ENCODE data around the gene CBFA2T3.

Gene CBFA2T3

DNA sequence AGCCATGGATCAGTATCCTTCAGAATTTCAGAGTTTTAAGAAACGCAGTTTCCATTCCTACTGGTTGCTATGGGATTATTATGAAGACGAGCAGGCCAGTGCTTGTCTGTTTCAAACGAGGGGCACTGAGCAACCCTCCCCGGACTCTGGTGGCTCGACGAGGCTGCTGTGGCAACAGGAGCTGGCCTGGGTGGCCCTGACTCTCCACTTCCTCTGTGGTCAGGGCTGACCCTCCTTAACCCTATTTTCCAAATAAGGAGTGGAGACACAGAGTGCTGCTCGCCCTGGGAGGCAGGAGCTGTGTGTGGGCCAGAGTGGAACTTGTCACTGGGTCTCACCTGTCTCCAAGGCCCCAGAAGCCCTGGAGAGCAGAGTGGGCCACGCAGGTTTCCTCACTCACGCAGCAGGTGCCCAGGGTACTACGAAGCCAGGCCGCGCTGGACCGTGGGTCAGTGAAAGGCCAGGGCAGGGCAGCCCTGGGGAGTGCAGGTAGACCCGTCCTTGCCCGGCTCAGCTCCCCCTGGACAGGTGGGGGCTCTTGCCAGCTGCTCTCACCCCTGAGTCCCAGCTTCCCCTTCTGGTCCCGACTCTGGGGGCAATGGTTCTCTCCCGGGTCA, 123.6 kb downstream of the CBFA2T3 start:
- DNase-seq = no peak

DNA sequence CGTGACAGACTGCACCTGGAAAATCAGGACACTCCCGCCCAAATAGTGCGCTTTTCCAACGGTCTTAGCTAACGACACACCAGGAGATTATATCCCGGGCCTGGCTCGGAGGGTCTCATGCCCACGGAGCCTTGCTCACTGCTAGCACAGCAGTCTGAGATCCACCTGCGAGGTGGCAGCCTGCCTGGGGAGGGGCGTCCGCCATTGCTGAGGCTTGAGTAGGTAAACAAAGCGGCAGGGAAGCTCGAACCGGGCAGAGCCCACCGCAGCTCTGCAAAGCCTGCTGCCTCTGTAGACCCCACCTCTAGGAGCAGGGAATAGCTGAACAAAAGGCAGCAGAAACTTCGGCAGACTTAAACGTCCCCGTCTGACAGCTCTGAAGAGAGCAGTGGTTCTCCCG, 125.4 kb downstream of the CBFA2T3 start:
- no peak for DNase-seq

- DNase-seq = no peak
Measured at GRCh38 chr16:88850531-88851199, 126.3 kb downstream of the CBFA2T3 start.

DNA sequence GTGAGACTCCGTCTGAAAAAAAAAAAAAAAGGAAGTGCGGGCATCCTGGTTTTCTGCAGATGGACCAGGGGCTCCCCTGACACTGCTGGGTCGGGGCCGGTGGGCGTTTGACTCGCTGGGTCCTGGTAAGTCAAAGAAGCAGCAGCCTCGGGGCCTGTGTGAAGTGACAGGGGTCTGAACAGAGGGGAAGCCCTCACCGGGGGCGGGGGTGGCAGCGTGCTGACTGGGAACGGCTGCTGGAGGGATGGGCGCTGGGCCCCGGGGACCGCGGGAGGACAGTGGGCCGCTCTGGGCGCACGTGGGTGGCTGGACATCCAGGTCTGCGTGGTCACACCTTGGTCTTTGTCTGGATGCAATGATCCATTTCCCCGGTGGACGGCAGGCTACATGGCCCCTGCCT, 128.4 kb downstream of the CBFA2T3 start:
- DNase-seq = no peak

DNA sequence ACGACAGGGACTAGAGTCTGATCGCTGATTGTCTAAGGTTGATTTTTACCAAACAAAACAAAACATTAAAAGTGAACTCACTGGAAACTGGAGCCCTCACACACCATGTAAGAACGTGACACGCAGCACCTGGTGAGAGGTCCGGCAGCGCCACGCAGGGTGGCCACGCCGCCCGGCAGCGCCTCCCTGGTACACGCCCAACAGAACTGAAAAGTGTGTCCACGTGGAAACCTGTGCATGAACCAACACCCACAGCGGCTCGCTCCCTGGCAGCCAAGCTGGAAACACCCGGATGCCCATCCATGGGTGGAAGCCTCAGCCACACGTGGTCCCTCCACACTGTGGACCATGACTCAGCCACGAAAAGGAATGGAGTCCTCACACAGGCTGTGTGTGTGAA, 129.4 kb downstream of the CBFA2T3 start:
- no peak for DNase-seq

DNA sequence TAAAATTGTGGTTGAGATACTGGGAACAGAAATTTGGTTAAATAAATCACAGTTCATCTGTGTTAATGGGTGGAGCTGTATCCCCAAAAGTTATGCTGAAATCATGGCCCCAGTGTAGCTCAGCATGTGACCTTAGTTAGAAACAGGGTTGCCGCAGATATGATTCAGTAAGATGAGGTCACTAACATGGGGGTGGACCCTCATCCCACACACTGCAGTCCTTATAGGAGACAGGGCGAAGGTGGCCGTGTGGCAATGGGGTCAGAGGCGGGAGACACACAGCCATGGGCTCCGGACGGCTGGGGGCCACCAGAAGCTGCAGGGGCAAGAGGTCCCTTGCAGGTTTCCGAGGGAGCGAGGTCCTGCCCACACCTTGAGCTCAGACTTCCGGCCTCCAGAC, 130.9 kb downstream of the CBFA2T3 start:
- no peak for DNase-seq

- DNase-seq = no peak
Measured at GRCh38 chr16:88844419-88845036, 132.5 kb downstream of the CBFA2T3 start.

DNA sequence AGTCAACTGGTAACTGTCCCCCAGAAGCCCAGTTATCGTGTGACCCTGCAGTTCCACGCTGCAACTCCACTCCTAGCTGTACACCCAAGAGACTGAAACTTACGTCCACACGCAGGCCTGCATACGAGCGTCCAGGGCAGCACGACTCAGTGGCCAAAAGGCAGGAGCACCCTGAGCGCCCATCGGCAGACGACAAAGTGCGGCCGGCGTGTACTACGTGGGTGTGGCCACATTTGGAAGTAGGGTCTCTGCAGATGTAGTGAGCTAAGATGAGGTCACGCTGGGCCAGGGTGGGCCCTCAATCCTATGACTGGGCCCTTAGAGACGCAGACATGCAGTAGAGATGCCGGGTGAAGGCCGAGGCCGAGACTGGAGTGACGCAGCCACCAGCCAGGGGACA, 133.8 kb downstream of the CBFA2T3 start:
- DNase-seq = no peak

DNA sequence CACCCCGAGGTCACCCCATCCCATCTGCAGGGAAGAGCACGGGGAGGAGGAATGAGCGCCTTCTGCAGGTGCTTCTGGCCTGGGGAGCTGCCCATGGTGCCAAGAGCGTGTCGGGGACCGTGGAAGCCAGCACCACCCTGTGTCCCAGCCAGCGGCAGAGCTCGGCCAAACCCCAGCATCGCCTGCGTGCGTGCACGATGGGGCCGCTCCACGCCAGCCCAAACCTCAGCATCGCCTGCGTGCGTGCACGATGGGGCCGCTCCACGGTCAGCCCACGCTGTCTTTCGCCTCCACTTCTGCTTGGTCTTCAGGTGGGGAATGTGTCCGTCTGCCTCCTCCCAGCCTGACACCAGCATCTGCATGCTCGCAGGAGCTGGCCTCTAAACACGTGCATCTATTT, 134.2 kb downstream of the CBFA2T3 start:
- DNase-seq = no peak

DNA sequence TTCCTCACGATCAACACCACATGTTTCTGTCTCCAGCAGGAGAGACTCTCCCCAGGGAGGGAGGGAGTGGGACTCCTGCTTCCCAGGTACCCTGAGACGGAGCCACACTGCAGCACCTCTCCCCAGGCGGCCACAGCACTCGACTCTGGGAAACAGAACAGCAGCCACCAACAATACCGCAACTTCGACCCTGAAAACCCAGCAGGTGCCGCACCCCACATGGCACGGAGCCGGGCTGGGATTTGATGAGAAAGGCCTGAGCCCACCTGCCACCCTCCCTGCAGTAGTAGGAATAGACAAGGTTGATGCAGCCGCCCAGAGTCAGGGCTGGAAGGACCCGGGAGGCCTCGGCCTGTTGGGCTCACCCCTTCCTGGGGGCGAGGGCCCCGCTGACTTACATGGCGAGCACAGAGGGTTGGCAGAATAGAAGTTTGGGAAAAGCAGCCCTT, 134.7 kb downstream of the CBFA2T3 start:
- no peak for DNase-seq

GRCh38 chr16:88841521-88842307, 135.3 kb downstream of the CBFA2T3 start:
- no peak for DNase-seq

GRCh38 chr16:88840600-88841215, 136.3 kb downstream of the CBFA2T3 start:
- no peak for DNase-seq

DNA sequence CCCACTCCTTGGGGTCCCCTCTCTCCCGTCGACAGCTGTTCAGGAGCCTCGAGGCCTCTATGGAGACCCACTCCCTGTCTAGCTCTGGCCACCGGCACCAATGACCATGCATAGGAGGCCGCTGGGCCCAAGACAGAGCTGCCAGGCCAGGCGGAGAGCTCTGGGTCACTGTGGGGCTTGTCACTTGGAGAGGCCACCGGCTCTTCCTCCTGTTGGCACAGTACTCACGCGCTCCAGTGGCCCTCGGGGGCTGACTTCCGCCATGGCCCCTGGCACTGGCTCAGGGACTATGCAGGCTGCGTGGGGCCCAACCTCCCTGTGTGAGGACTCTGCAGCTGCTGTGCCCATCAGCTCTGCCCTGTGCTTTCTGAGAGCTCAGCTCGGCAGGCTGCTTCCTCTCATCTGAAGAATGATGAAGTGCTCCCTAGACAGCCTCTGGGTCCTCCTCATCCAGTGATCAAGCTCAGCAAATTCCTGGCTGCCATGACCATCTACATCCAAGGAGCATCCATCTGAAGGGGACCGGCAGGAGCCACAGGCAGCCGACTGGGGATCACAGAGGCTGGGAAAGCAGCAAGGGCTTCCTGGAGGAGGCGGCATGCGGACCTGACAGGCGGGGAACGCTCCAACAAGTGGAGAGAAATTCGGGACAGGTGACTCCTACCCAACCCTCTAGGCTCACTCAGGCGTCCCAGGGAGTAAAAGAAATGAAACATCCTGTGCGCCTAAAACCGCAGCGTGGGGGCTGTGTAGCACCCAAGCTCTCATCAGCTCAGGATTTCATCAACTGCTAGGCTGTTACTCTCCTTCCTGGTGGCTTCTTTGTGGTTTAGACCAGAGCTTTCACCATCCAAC, 137.0 kb downstream of the CBFA2T3 start:
- no peak for DNase-seq

- no peak for DNase-seq
Measured at GRCh38 chr16:88839026-88839529, 137.9 kb downstream of the CBFA2T3 start.

DNA sequence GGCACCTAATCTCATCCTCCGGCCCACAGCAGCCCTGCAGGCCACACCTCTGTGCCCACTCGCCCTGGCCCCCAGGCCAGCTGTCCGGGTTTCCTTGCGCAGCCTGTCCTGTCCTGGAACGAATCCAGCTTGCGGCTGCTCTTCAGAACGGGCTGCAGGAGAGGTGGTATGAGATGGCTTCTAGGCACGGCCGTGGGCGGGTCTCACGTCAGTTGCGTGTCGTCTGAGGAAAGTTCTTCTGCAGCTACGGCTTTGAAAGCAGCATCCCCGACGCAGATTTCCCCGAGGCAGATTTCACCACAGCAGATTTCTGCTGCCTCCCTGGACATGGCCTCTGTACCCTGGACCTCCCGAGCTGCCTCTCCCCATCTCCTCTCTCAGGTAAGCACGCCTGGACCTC, 138.4 kb downstream of the CBFA2T3 start:
- no peak for DNase-seq

- no peak for DNase-seq
Measured at GRCh38 chr16:88837806-88838205, 139.2 kb downstream of the CBFA2T3 start.

- no peak for DNase-seq
Measured at GRCh38 chr16:88836791-88837190, 140.2 kb downstream of the CBFA2T3 start.

GRCh38 chr16:88835818-88836217, 141.2 kb downstream of the CBFA2T3 start:
- no peak for DNase-seq

DNA sequence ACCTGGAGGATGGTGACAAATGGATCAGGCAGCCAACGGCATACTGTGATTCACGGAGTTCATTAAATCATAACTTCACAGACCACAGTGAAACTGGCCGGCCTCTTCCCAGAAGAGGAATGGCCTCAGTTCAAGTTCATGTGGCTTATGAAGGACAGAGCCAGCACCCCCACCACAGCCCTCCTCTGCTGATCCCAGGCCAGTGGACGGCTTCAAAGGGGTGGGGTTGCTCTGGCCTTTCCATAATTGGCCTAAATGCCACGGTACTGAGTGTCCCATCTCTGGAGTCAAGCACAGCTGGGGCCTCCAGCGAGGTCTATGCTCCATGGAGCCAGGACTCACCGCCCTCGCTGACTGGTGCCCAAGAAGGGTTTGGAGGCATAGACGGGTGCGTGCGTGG, 141.6 kb downstream of the CBFA2T3 start:
- DNase-seq = no peak

GRCh38 chr16:88834670-88835069, 142.3 kb downstream of the CBFA2T3 start:
- DNase-seq = no peak

DNA sequence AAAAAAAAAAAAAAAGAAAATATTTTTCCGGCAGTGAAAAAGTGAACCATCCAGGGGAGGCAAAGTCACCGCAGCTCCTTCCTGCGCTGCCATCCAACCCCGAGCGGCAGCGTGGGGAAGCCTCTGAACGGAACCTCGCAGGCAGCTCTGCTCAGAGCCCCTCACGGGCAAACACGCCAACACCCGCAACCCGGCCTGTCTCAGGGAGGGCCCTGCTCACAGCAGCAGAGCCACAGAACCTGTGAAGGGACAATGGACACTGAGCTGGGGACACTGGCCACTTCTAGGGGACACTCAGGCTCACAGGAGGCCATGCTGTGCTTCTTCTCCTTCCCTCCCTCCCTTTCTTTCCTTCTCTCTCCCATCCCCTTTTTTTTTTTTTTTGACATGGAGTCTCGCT, 143.9 kb downstream of the CBFA2T3 start:
- DNase-seq = no peak

DNA sequence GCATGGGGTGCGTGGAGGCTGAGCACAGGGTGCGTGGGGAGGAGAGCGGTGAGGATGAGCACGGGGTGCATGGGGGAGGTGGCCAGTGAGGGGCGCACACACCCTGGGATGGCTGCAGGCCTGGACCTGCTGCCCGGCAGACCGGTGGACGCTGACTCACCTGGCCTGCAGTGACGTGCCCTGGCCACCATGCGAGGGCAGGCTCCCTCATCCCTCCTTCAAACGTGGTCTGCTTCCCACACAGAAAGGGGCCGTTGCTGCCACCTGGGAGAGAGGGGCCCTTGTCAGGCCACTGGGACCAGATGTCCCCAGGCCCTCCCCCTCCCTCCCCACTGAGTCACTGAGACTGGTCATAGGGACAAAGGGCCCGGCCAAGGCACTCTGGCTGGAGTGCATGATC, 145.2 kb downstream of the CBFA2T3 start:
- no peak for DNase-seq

Measured in fibroblast of skin of right quadriceps (primary cell).